H9 (cell line): Measurements from ENCODE around the gene SLC22A15. TPM values are rescaled to one million over a fixed set of nuclear protein-coding genes. Genes with fewer than 3 reads are reported as not detected.
"Not testable (repeated sequence)": the region's sequence is repeated elsewhere in the genome, so short reads cannot be mapped to it uniquely, and the experiment has no call there.

ENCODE experiments used
- DNase-seq: peaks from one replicate; pipeline ENCODE4 v3.0.0-alpha.2; 2017
- H2AFZ ChIP-seq: one replicate; pipeline ENCODE4 v1.6.1; 2013; ENCODE audit warnings: mild to moderate bottlenecking, low read length, control low read depth, moderate library complexity
- H2AK5ac ChIP-seq: 2 replicates; pipeline ENCODE4 v1.6.1; 2013; ENCODE audit warnings: low read length, control low read depth, mixed read lengths; ENCODE audit not compliant: insufficient read length
- H2BK120ac ChIP-seq: one replicate; pipeline ENCODE4 v1.6.1; 2013; ENCODE audit warnings: low read depth, mild to moderate bottlenecking, low read length, control low read depth, inconsistent platforms; ENCODE audit not compliant: poor library complexity, severe bottlenecking
- H2BK12ac ChIP-seq: 2 replicates; pipeline ENCODE4 v1.6.1; 2013; ENCODE audit warnings: low read length, control low read depth, mixed read lengths, low read depth; ENCODE audit not compliant: insufficient read length
- H2BK15ac ChIP-seq: 2 replicates; pipeline ENCODE4 v1.6.1; 2013; ENCODE audit warnings: low read depth, low read length, control low read depth
- H2BK20ac ChIP-seq: one replicate; pipeline ENCODE4 v1.6.1; 2013; ENCODE audit warnings: low read depth, mild to moderate bottlenecking, low read length, control low read depth, inconsistent platforms; ENCODE audit not compliant: poor library complexity, severe bottlenecking
- H2BK5ac ChIP-seq: 2 replicates; pipeline ENCODE4 v1.6.1; 2013; ENCODE audit warnings: low read length, control low read depth, mixed read lengths; ENCODE audit not compliant: insufficient read length
- H3K14ac ChIP-seq: 2 replicates; pipeline ENCODE4 v1.6.1; 2013; ENCODE audit warnings: low read length, control low read depth; ENCODE audit not compliant: insufficient read depth
- H3K18ac ChIP-seq: 2 replicates; pipeline ENCODE4 v1.6.1; 2013; ENCODE audit warnings: low read depth, mild to moderate bottlenecking, mixed read lengths, low read length, control low read depth; ENCODE audit not compliant: insufficient read length
- H3K23ac ChIP-seq: 2 replicates; pipeline ENCODE4 v1.6.1; 2013; ENCODE audit warnings: low read length, control low read depth, mixed read lengths, low read depth; ENCODE audit not compliant: insufficient read length
- H3K23me2 ChIP-seq: 2 replicates; pipeline ENCODE4 v1.6.1; 2013; ENCODE audit warnings: low read depth, mild to moderate bottlenecking, mixed read lengths, low read length, control low read depth; ENCODE audit not compliant: insufficient read length, poor library complexity, severe bottlenecking
- H3K27ac ChIP-seq: 2 replicates; pipeline ENCODE4 v1.5.1; 2013; ENCODE audit warnings: low read length, control low read depth, mixed read lengths, low read depth; ENCODE audit not compliant: insufficient read length
- H3K27me3 ChIP-seq: 2 replicates; pipeline ENCODE4 v1.6.1; 2013; ENCODE audit warnings: low read length, control low read depth, inconsistent platforms; ENCODE audit not compliant: insufficient read depth
- H3K4ac ChIP-seq: 2 replicates; pipeline ENCODE4 v1.6.1; 2013; ENCODE audit warnings: low read depth, mild to moderate bottlenecking, control low read depth, inconsistent platforms, low read length, moderate library complexity
- H3K4me1 ChIP-seq: 2 replicates; pipeline ENCODE4 v1.6.1; 2013; ENCODE audit warnings: low read length, control low read depth, inconsistent platforms; ENCODE audit not compliant: insufficient read depth
- H3K4me2 ChIP-seq: 2 replicates; pipeline ENCODE4 v1.6.1; 2013; ENCODE audit warnings: low read length, control low read depth, mixed read lengths; ENCODE audit not compliant: insufficient read length, insufficient read depth
- H3K56ac ChIP-seq: 2 replicates; pipeline ENCODE4 v1.6.1; 2013; ENCODE audit warnings: low read depth, mild to moderate bottlenecking, mixed read lengths, low read length, control low read depth; ENCODE audit not compliant: insufficient read length
- H3K79me1 ChIP-seq: 2 replicates; pipeline ENCODE4 v1.6.1; 2013; ENCODE audit warnings: low read depth, mild to moderate bottlenecking, moderate library complexity, low read length, control low read depth, inconsistent platforms; ENCODE audit not compliant: insufficient read depth, poor library complexity, severe bottlenecking
- H3K79me2 ChIP-seq: 2 replicates; pipeline ENCODE4 v1.6.1; 2013; ENCODE audit warnings: low read length, control low read depth, inconsistent platforms; ENCODE audit not compliant: insufficient read depth
- H3K9ac ChIP-seq: 2 replicates; pipeline ENCODE4 v1.6.1; 2013; ENCODE audit warnings: low read length, control low read depth, mixed read lengths; ENCODE audit not compliant: insufficient read length; ENCODE audit errors: extremely low read depth
- H3K9me3 ChIP-seq: one replicate; pipeline ENCODE4 v1.6.1; 2013; ENCODE audit warnings: low read depth, low read length, inconsistent platforms; ENCODE audit not compliant: control insufficient read depth
- H3T11ph ChIP-seq: one replicate; pipeline ENCODE4 v1.6.1; 2013; ENCODE audit warnings: mild to moderate bottlenecking, low read length, control low read depth, inconsistent platforms
- H4K20me1 ChIP-seq: one replicate; pipeline ENCODE4 v1.6.1; 2013; ENCODE audit not compliant: control insufficient read depth, insufficient read length, insufficient read depth
- H4K5ac ChIP-seq: 2 replicates; pipeline ENCODE4 v1.6.1; 2013; ENCODE audit warnings: low read depth, mild to moderate bottlenecking, mixed read lengths, low read length, control low read depth; ENCODE audit not compliant: insufficient read length
- H4K8ac ChIP-seq: replicated peaks from 2 replicates; pipeline ENCODE4 v1.6.1; 2013; ENCODE audit warnings: low read length, control low read depth, mixed read lengths, low read depth; ENCODE audit not compliant: insufficient read length
- H4K91ac ChIP-seq: 2 replicates; pipeline ENCODE4 v1.6.1; 2013; ENCODE audit warnings: low read depth, mild to moderate bottlenecking, moderate library complexity, mixed read lengths, low read length, control low read depth; ENCODE audit not compliant: insufficient read length
- H3K27ac Mint-ChIP-seq, 3 experiments: 2 replicates in 2 of 3; 3 replicates in 1 of 3; pipeline ENCODE4 v1.8.0; 2020 to 2021; ENCODE audit warnings: mixed read lengths in 3 of 3, mild to moderate bottlenecking in 1 of 3, moderate library complexity in 1 of 3
- H3K27me3 Mint-ChIP-seq: 2 replicates; pipeline ENCODE4 v1.8.0; 2021; ENCODE audit warnings: low read depth, mild to moderate bottlenecking, moderate library complexity, mixed read lengths
- H3K36me3 Mint-ChIP-seq, 3 experiments: 2 replicates in 2 of 3; 3 replicates in 1 of 3; pipeline ENCODE4 v1.8.0; 2020 to 2021; ENCODE audit warnings: low read depth in 3 of 3, mixed read lengths in 3 of 3; ENCODE audit not compliant: insufficient read depth in 1 of 3
- H3K4me1 Mint-ChIP-seq, 2 experiments: 2 replicates each; pipeline ENCODE4 v1.8.0; 2020; ENCODE audit warnings: mixed read lengths in 2 of 2
- H3K4me3 Mint-ChIP-seq, 2 experiments: 2 replicates in 1 of 2; 3 replicates in 1 of 2; pipeline ENCODE4 v1.8.0; 2020 to 2021; ENCODE audit warnings: mild to moderate bottlenecking in 2 of 2, mixed read lengths in 2 of 2, moderate library complexity in 1 of 2
- H3K9me3 Mint-ChIP-seq, 2 experiments: 2 replicates in 1 of 2; 3 replicates in 1 of 2; pipeline ENCODE4 v1.8.0; 2020; ENCODE audit warnings: mild to moderate bottlenecking in 2 of 2, mixed read lengths in 2 of 2, moderate library complexity in 1 of 2
- CTCF ChIP-seq: fragments of 200-600 bp; sonication (generic); conservative IDR thresholded peaks from 3 replicates; pipeline ENCODE4 v1.8.0; 2021; ENCODE audit warnings: antibody characterized with exemption, mild to moderate bottlenecking
- WGBS: extraction: QIAGEN DNeasy Blood & Tissue Kit; methylation state at CpG from one replicate; pipeline ENCODE4 v1.1.7; 2013; ENCODE audit warnings: missing lambda C conversion rate, low lambda C conversion rate, mixed read lengths; ENCODE audit not compliant: insufficient read length; ENCODE audit errors: extremely low coverage; 5-methylcytosine and 5-hydroxymethylcytosine counted together
- total RNA-seq: library from RNA; stranded (reverse); gene quantifications from 2 replicates; pipeline ENCODE4 v1.2.1, GENCODE V29; 2021

SLC22A15 gene
- total RNA-seq, 1 experiment from 2014 or later, result 3.2 TPM

DNA sequence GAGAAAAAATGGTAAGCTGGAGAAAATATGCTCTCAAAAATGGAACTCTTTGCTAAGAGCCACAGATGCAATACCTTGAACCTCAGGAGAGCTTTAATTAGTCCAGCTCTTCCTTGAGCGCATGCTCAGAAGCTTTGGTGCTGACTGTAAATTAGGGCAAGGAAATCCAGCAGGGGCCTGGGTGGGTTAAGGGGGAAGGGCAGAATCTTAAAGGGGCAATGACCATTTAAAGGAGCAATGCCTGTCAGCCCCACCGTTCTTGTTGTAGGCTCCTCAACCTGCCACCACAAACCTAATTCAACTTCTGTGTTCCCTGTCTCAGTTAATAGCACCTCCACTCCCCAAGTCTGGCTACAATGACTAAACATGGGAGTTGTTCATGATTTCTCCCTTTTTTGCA is 6.8 kb upstream of the SLC22A15 start:
- Histone ChIP-seq H2BK5ac (no peak overlapping the region), H3K79me1 (no peaks in the 10 kb centered on the region), H3K79me2 (no peaks in the 10 kb centered on the region), H2BK12ac (no peak overlapping the region), H3K4me2 (no peak overlapping the region), H3K56ac (no peak overlapping the region), H2BK15ac (no peak overlapping the region), H2AFZ (peak overlapping the region; percentile 80), H4K5ac (no peak overlapping the region), H3K4me1 (no peaks in the 10 kb centered on the region; the same call in 1 of the 2 replicates), H3T11ph (no peak overlapping the region), H4K91ac (no peak overlapping the region), H2BK120ac (no peak overlapping the region), H3K9me3 (no peaks in the 10 kb centered on the region), H2BK20ac (no peak overlapping the region), H2AK5ac (no peak overlapping the region), H4K8ac (no peak overlapping the region), H3K23me2 (no peaks in the 10 kb centered on the region), H3K14ac (no peak overlapping the region), H3K4ac (no peak overlapping the region), H3K27me3 (no peaks in the 10 kb centered on the region), H3K18ac (no peak overlapping the region), H3K23ac (no peak overlapping the region), H4K20me1 (no peaks in the 10 kb centered on the region), H3K9ac (no peak overlapping the region), H3K27ac (no peak overlapping the region)
- no peak for TF ChIP-seq CTCF
- no peak overlapping the region for H3K27ac Mint-ChIP-seq
- no peaks in the 10 kb centered on the region for H3K27me3 Mint-ChIP-seq
- H3K4me1 Mint-ChIP-seq, result peaks cover 11 to 20% of the 10 kb centered on the region in 2 experiments
- WGBS, result no CpG with 5 or more reads among the region's 2 CpGs
- DNase-seq, result peak; percentile 91
- H3K36me3 Mint-ChIP-seq, result 0 out of 7 replicates have a peak, but pooled peaks cover 0 to 3% (median 0%) of the 10 kb centered on the region in 3 experiments
- H3K4me3 Mint-ChIP-seq, result peak overlapping the region in 1 of 2 experiments; percentile 30; a peak in 1 of 5 replicates
- H3K9me3 Mint-ChIP-seq, result peaks cover 0 to 3% of the 10 kb centered on the region in 2 experiments; a peak in 1 of 5 replicates

- not testable (repeated sequence) for H3K9ac ChIP-seq, H3K4ac ChIP-seq, H2BK120ac ChIP-seq, H3K18ac ChIP-seq, H3K4me2 ChIP-seq, H3K79me2 ChIP-seq, H2BK5ac ChIP-seq, H2BK15ac ChIP-seq, H3K9me3 ChIP-seq, H3K4me1 ChIP-seq, H3K36me3 Mint-ChIP-seq, H2AFZ ChIP-seq, H4K20me1 ChIP-seq, H3K23ac ChIP-seq, H3K27me3 Mint-ChIP-seq, H3K14ac ChIP-seq, H3K23me2 ChIP-seq, H4K91ac ChIP-seq, H3K27me3 ChIP-seq, H3K9me3 Mint-ChIP-seq, H3T11ph ChIP-seq, H4K8ac ChIP-seq, H3K27ac Mint-ChIP-seq, DNase-seq, H2BK20ac ChIP-seq, H2AK5ac ChIP-seq, H4K5ac ChIP-seq, H3K79me1 ChIP-seq, H3K56ac ChIP-seq, H3K4me3 Mint-ChIP-seq, H3K27ac ChIP-seq, H2BK12ac ChIP-seq
- peaks cover 11 to 20% of the 10 kb centered on the region in 2 experiments for H3K4me1 Mint-ChIP-seq
- no CpG with 5 or more reads among the region's 7 CpGs for WGBS
These were observed 4.5 kb upstream of the SLC22A15 start for GRCh38 chr1:115971778-115972177.
